Measurements from ENCODE around the gene SMYD3.
"Not testable (repeated sequence)": the region's sequence is repeated elsewhere in the genome, so short reads cannot be mapped to it uniquely, and the experiment has no call there.

Gene SMYD3

DNA sequence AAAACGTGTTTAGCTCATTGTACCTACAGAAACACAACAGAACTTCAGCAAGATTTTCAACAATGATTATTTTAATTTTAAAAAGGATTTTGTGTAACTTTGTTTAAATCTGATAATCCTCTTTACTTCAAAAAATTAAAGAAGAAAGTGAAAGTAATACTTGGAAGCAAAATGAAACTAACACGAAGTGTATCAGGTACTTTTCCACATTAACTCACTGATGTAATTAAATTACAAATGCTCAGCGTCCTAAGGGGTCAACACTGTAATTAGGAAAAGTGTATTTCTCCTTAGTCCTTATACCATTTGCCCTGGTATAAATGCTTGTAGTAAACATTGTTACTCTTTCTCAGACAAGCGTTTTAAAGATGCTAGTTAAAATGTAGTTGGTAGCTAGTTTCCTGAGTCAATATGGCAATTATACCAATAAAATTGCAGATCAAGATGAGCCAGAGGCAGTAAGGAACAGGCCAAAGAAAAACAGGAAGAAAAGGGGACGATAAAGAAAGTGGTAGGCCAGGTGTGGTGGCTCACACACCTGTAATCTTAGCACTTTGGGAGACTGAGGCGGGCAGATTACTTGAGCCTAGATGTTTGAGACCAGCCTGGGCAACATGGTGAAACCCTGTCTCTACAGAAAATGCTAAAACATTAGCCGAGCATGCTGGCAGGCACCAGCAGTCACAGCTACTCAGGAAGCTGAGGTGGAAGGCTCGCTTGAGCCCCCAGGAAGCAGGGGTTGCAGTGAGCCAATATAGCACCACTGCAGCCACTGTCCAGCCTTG is 553.0 kb downstream of the SMYD3 start:
- DNase-seq (ENCODE audit: low read depth) = peak; percentile 51
- Histone ChIP-seq H3K4me3 (ENCODE audit: low read length) (peak overlapping the region; percentile 82), H3K4me1 (ENCODE audit: control insufficient read depth, insufficient read depth, low read length) (peaks cover 14% of the 10 kb centered on the region), H3K9me3 (ENCODE audit: control insufficient read depth, low read length) (no peaks in the 10 kb centered on the region), H3K27me3 (replicated peaks; ENCODE audit: control insufficient read depth, insufficient read depth, low read length) (no peaks in the 10 kb centered on the region), H3K36me3 (ENCODE audit: control insufficient read depth, insufficient read depth, low read length, severe bottlenecking) (no peaks in the 10 kb centered on the region), H3K9ac (ENCODE audit: low read length) (peak overlapping the region; percentile 82)

GRCh38 chr1:245952383-245953026 is 554.6 kb downstream of the SMYD3 start:
- DNase-seq (ENCODE audit: low read depth) = no peak
- Histone ChIP-seq H3K4me3 (ENCODE audit: low read length) (peak overlapping the region; percentile 82), H3K36me3 (ENCODE audit: control insufficient read depth, insufficient read depth, low read length, severe bottlenecking) (no peaks in the 10 kb centered on the region), H3K27me3 (replicated peaks; ENCODE audit: control insufficient read depth, insufficient read depth, low read length) (no peaks in the 10 kb centered on the region), H3K9ac (ENCODE audit: low read length) (peak overlapping the region; percentile 25), H3K4me1 (ENCODE audit: control insufficient read depth, insufficient read depth, low read length) (peaks cover 14% of the 10 kb centered on the region), H3K9me3 (ENCODE audit: control insufficient read depth, low read length) (no peaks in the 10 kb centered on the region)

- H3K27me3 ChIP-seq (replicated peaks; ENCODE audit: control insufficient read depth, insufficient read depth, low read length) = no peaks in the 10 kb centered on the region
- no peak overlapping the region for H3K9ac ChIP-seq (ENCODE audit: low read length)
- peaks cover 8% of the 10 kb centered on the region for H3K4me1 ChIP-seq (ENCODE audit: control insufficient read depth, insufficient read depth, low read length)
- no peak overlapping the region for H3K4me3 ChIP-seq (ENCODE audit: low read length)
- H3K36me3 ChIP-seq (ENCODE audit: control insufficient read depth, insufficient read depth, low read length, severe bottlenecking) = no peaks in the 10 kb centered on the region
- no peak for DNase-seq (ENCODE audit: low read depth)
- H3K9me3 ChIP-seq (ENCODE audit: control insufficient read depth, low read length) = peaks cover 13% of the 10 kb centered on the region
Measured at GRCh38 chr1:245948786-245949185, 558.3 kb downstream of the SMYD3 start.

DNA sequence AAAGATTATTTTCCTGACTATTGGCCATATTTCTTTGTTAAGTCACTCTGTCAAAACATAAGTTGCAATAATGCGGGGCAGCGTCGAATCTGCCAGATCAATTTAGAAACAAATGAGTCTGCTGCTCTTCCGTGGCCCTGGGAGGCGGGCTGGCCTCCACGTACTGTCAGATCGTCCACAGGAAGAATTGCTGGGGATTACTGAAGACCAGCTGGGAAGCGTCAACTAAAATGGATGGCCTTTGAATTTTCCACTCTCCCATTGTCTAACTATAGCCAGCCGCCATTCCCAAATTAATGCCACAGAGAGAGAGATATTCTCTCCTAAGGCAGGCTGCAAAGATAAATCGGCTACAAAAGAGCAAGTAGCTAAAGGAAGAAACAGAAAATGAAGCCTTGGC is 560.2 kb downstream of the SMYD3 start:
- Histone ChIP-seq H3K4me1 (ENCODE audit: control insufficient read depth, insufficient read depth, low read length) (no peaks in the 10 kb centered on the region), H3K9ac (ENCODE audit: low read length) (no peak overlapping the region), H3K27me3 (replicated peaks; ENCODE audit: control insufficient read depth, insufficient read depth, low read length) (no peaks in the 10 kb centered on the region)

GRCh38 chr1:245945136-245945535 is 561.9 kb downstream of the SMYD3 start:
- H3K36me3 ChIP-seq (ENCODE audit: control insufficient read depth, insufficient read depth, low read length, severe bottlenecking); H3K27me3 ChIP-seq (replicated peaks; ENCODE audit: control insufficient read depth, insufficient read depth, low read length); H3K9ac ChIP-seq (ENCODE audit: low read length); H3K4me3 ChIP-seq (ENCODE audit: low read length); H3K4me1 ChIP-seq (ENCODE audit: control insufficient read depth, insufficient read depth, low read length); DNase-seq (ENCODE audit: low read depth): not testable (repeated sequence)
- H3K9me3 ChIP-seq (ENCODE audit: control insufficient read depth, low read length) = peaks cover 13% of the 10 kb centered on the region

More for the DNA sequence above, 560.2 kb downstream of the SMYD3 start:
- no peak for DNase-seq (ENCODE audit: low read depth)
- Histone ChIP-seq H3K9me3 (ENCODE audit: control insufficient read depth, low read length) (peaks cover 13% of the 10 kb centered on the region), H3K36me3 (ENCODE audit: control insufficient read depth, insufficient read depth, low read length, severe bottlenecking) (no peaks in the 10 kb centered on the region), H3K4me3 (ENCODE audit: low read length) (no peak overlapping the region)

DNA sequence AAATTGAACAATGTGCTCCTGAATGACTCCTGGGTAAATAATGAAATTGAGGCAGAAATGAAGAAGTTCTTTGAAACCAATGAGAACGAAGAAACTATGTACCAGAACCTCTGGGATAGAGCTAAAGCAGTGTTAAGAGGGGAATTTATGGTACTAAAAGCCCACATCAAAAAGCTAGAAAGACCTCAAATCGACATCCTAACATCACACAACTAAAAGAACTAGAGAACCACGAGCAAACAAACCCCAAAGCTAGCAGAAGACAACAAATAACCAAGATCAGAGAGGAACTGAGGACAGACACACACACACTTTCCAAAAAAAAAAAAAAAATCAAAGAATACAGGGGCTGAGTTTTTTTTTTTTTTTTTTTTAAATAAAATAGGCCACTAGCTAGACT is 564.2 kb downstream of the SMYD3 start:
- Histone ChIP-seq H3K27me3 (replicated peaks; ENCODE audit: control insufficient read depth, insufficient read depth, low read length) (no peaks in the 10 kb centered on the region), H3K9me3 (ENCODE audit: control insufficient read depth, low read length) (peaks cover 13% of the 10 kb centered on the region), H3K9ac (ENCODE audit: low read length) (no peak overlapping the region), H3K36me3 (ENCODE audit: control insufficient read depth, insufficient read depth, low read length, severe bottlenecking) (no peaks in the 10 kb centered on the region), H3K4me3 (ENCODE audit: low read length) (no peak overlapping the region), H3K4me1 (ENCODE audit: control insufficient read depth, insufficient read depth, low read length) (no peaks in the 10 kb centered on the region)
- DNase-seq (ENCODE audit: low read depth) = no peak

- H3K4me3 ChIP-seq (ENCODE audit: low read length); H3K4me1 ChIP-seq (ENCODE audit: control insufficient read depth, insufficient read depth, low read length); H3K36me3 ChIP-seq (ENCODE audit: control insufficient read depth, insufficient read depth, low read length, severe bottlenecking); H3K27me3 ChIP-seq (replicated peaks; ENCODE audit: control insufficient read depth, insufficient read depth, low read length); DNase-seq (ENCODE audit: low read depth); H3K9ac ChIP-seq (ENCODE audit: low read length): not testable (repeated sequence)
- peaks cover 13% of the 10 kb centered on the region for H3K9me3 ChIP-seq (ENCODE audit: control insufficient read depth, low read length)
Measured at GRCh38 chr1:245941771-245942170, 565.3 kb downstream of the SMYD3 start.

GRCh38 chr1:245939756-245940345 is 567.2 kb downstream of the SMYD3 start:
- Histone ChIP-seq H3K4me3 (ENCODE audit: low read length) (no peak overlapping the region), H3K27me3 (replicated peaks; ENCODE audit: control insufficient read depth, insufficient read depth, low read length) (no peaks in the 10 kb centered on the region), H3K9me3 (ENCODE audit: control insufficient read depth, low read length) (peaks cover 4% of the 10 kb centered on the region), H3K4me1 (ENCODE audit: control insufficient read depth, insufficient read depth, low read length) (no peaks in the 10 kb centered on the region), H3K36me3 (ENCODE audit: control insufficient read depth, insufficient read depth, low read length, severe bottlenecking) (no peaks in the 10 kb centered on the region), H3K9ac (ENCODE audit: low read length) (no peak overlapping the region)
- no peak for DNase-seq (ENCODE audit: low read depth)

GRCh38 chr1:245938046-245938435 is 569.0 kb downstream of the SMYD3 start:
- DNase-seq (ENCODE audit: low read depth) = no peak
- Histone ChIP-seq H3K9ac (ENCODE audit: low read length) (no peak overlapping the region), H3K9me3 (ENCODE audit: control insufficient read depth, low read length) (no peaks in the 10 kb centered on the region), H3K27me3 (replicated peaks; ENCODE audit: control insufficient read depth, insufficient read depth, low read length) (no peaks in the 10 kb centered on the region), H3K36me3 (ENCODE audit: control insufficient read depth, insufficient read depth, low read length, severe bottlenecking) (no peaks in the 10 kb centered on the region), H3K4me3 (ENCODE audit: low read length) (no peak overlapping the region), H3K4me1 (ENCODE audit: control insufficient read depth, insufficient read depth, low read length) (no peaks in the 10 kb centered on the region)

DNA sequence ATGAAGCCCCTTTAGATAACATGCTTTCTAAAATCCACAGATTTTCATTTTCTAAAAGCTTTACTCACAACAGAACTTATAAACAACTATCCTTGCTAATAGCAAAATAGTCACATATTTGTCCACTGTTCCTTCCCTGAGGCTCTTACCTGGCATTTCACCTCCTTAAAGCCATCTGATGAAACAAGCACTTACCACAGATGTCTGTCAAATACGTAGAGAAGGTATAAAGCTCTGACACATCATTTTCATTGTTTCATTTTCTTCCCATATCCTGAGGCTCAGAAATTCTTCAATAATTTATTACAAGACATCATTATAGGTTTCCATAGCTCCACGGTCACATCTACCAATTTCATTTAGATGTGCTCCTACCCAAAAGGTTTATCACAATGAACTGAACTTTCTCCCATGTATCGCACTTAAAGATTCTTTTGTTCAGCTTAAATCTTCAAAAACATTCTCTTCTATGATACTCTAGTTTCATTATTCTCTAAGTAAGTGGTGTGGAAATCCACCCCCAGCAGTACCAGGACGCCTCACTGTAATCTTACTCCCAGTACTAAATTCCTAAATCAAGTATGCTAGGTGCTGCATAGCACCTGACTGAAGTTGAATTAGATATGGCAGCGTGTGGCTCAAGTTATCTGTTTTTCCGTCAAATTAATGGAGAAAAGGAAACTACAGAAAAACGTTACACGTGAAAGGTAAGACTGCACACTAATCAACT is 569.6 kb downstream of the SMYD3 start:
- no peaks in the 10 kb centered on the region for H3K36me3 ChIP-seq (ENCODE audit: control insufficient read depth, insufficient read depth, low read length, severe bottlenecking)
- no peaks in the 10 kb centered on the region for H3K4me1 ChIP-seq (ENCODE audit: control insufficient read depth, insufficient read depth, low read length)
- no peak overlapping the region for H3K9ac ChIP-seq (ENCODE audit: low read length)
- no peak for DNase-seq (ENCODE audit: low read depth)
- no peaks in the 10 kb centered on the region for H3K27me3 ChIP-seq (replicated peaks; ENCODE audit: control insufficient read depth, insufficient read depth, low read length)
- H3K9me3 ChIP-seq (ENCODE audit: control insufficient read depth, low read length) = no peaks in the 10 kb centered on the region
- no peak overlapping the region for H3K4me3 ChIP-seq (ENCODE audit: low read length)

DNA sequence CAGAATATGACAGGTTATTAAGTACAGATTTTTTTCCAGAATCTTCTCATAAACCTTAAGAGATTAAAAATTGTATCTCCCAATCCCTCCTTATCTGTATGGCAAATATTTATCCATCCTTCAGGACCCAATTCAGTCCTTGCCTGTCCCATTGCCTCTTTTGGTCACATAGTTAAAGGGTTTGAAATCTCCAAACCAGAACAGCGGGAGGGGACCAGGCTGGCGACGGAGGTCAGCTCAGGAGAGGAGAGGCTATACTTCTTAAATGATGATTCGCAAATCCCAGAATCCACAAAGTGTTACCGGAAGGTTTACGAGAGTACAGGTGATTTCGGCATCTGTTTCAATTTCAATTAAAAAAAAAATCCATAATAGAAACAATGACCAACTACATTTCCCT is 572.7 kb downstream of the SMYD3 start:
- no peak overlapping the region for H3K9ac ChIP-seq (ENCODE audit: low read length)
- H3K36me3 ChIP-seq (ENCODE audit: control insufficient read depth, insufficient read depth, low read length, severe bottlenecking) = no peaks in the 10 kb centered on the region
- H3K27me3 ChIP-seq (replicated peaks; ENCODE audit: control insufficient read depth, insufficient read depth, low read length) = no peaks in the 10 kb centered on the region
- H3K4me3 ChIP-seq (ENCODE audit: low read length) = no peak overlapping the region
- H3K9me3 ChIP-seq (ENCODE audit: control insufficient read depth, low read length) = no peaks in the 10 kb centered on the region
- H3K4me1 ChIP-seq (ENCODE audit: control insufficient read depth, insufficient read depth, low read length) = no peaks in the 10 kb centered on the region
- DNase-seq (ENCODE audit: low read depth) = no peak

Data from adipocyte (in vitro differentiated cells).